H9 (cell line): Measurements from ENCODE around the gene CCDC149. TPM values are rescaled to one million over a fixed set of nuclear protein-coding genes. Genes with fewer than 3 reads are reported as not detected.

Experiments
- DNase-seq: peaks from one replicate; pipeline ENCODE4 v3.0.0-alpha.2; 2017
- H2AFZ ChIP-seq: one replicate; pipeline ENCODE4 v1.6.1; 2013; ENCODE audit warnings: mild to moderate bottlenecking, low read length, control low read depth, moderate library complexity
- H2AK5ac ChIP-seq: 2 replicates; pipeline ENCODE4 v1.6.1; 2013; ENCODE audit warnings: low read length, control low read depth, mixed read lengths; ENCODE audit not compliant: insufficient read length
- H2BK120ac ChIP-seq: one replicate; pipeline ENCODE4 v1.6.1; 2013; ENCODE audit warnings: low read depth, mild to moderate bottlenecking, low read length, control low read depth, inconsistent platforms; ENCODE audit not compliant: poor library complexity, severe bottlenecking
- H2BK12ac ChIP-seq: 2 replicates; pipeline ENCODE4 v1.6.1; 2013; ENCODE audit warnings: low read length, control low read depth, mixed read lengths, low read depth; ENCODE audit not compliant: insufficient read length
- H2BK15ac ChIP-seq: 2 replicates; pipeline ENCODE4 v1.6.1; 2013; ENCODE audit warnings: low read depth, low read length, control low read depth
- H2BK20ac ChIP-seq: one replicate; pipeline ENCODE4 v1.6.1; 2013; ENCODE audit warnings: low read depth, mild to moderate bottlenecking, low read length, control low read depth, inconsistent platforms; ENCODE audit not compliant: poor library complexity, severe bottlenecking
- H2BK5ac ChIP-seq: 2 replicates; pipeline ENCODE4 v1.6.1; 2013; ENCODE audit warnings: low read length, control low read depth, mixed read lengths; ENCODE audit not compliant: insufficient read length
- H3K14ac ChIP-seq: 2 replicates; pipeline ENCODE4 v1.6.1; 2013; ENCODE audit warnings: low read length, control low read depth; ENCODE audit not compliant: insufficient read depth
- H3K18ac ChIP-seq: 2 replicates; pipeline ENCODE4 v1.6.1; 2013; ENCODE audit warnings: low read depth, mild to moderate bottlenecking, mixed read lengths, low read length, control low read depth; ENCODE audit not compliant: insufficient read length
- H3K23ac ChIP-seq: 2 replicates; pipeline ENCODE4 v1.6.1; 2013; ENCODE audit warnings: low read length, control low read depth, mixed read lengths, low read depth; ENCODE audit not compliant: insufficient read length
- H3K23me2 ChIP-seq: 2 replicates; pipeline ENCODE4 v1.6.1; 2013; ENCODE audit warnings: low read depth, mild to moderate bottlenecking, mixed read lengths, low read length, control low read depth; ENCODE audit not compliant: insufficient read length, poor library complexity, severe bottlenecking
- H3K27ac ChIP-seq: 2 replicates; pipeline ENCODE4 v1.5.1; 2013; ENCODE audit warnings: low read length, control low read depth, mixed read lengths, low read depth; ENCODE audit not compliant: insufficient read length
- H3K27me3 ChIP-seq: 2 replicates; pipeline ENCODE4 v1.6.1; 2013; ENCODE audit warnings: low read length, control low read depth, inconsistent platforms; ENCODE audit not compliant: insufficient read depth
- H3K4ac ChIP-seq: 2 replicates; pipeline ENCODE4 v1.6.1; 2013; ENCODE audit warnings: low read depth, mild to moderate bottlenecking, control low read depth, inconsistent platforms, low read length, moderate library complexity
- H3K4me1 ChIP-seq: 2 replicates; pipeline ENCODE4 v1.6.1; 2013; ENCODE audit warnings: low read length, control low read depth, inconsistent platforms; ENCODE audit not compliant: insufficient read depth
- H3K4me2 ChIP-seq: 2 replicates; pipeline ENCODE4 v1.6.1; 2013; ENCODE audit warnings: low read length, control low read depth, mixed read lengths; ENCODE audit not compliant: insufficient read length, insufficient read depth
- H3K56ac ChIP-seq: 2 replicates; pipeline ENCODE4 v1.6.1; 2013; ENCODE audit warnings: low read depth, mild to moderate bottlenecking, mixed read lengths, low read length, control low read depth; ENCODE audit not compliant: insufficient read length
- H3K79me1 ChIP-seq: 2 replicates; pipeline ENCODE4 v1.6.1; 2013; ENCODE audit warnings: low read depth, mild to moderate bottlenecking, moderate library complexity, low read length, control low read depth, inconsistent platforms; ENCODE audit not compliant: insufficient read depth, poor library complexity, severe bottlenecking
- H3K79me2 ChIP-seq: 2 replicates; pipeline ENCODE4 v1.6.1; 2013; ENCODE audit warnings: low read length, control low read depth, inconsistent platforms; ENCODE audit not compliant: insufficient read depth
- H3K9ac ChIP-seq: 2 replicates; pipeline ENCODE4 v1.6.1; 2013; ENCODE audit warnings: low read length, control low read depth, mixed read lengths; ENCODE audit not compliant: insufficient read length; ENCODE audit errors: extremely low read depth
- H3K9me3 ChIP-seq: one replicate; pipeline ENCODE4 v1.6.1; 2013; ENCODE audit warnings: low read depth, low read length, inconsistent platforms; ENCODE audit not compliant: control insufficient read depth
- H3T11ph ChIP-seq: one replicate; pipeline ENCODE4 v1.6.1; 2013; ENCODE audit warnings: mild to moderate bottlenecking, low read length, control low read depth, inconsistent platforms
- H4K20me1 ChIP-seq: one replicate; pipeline ENCODE4 v1.6.1; 2013; ENCODE audit not compliant: control insufficient read depth, insufficient read length, insufficient read depth
- H4K5ac ChIP-seq: 2 replicates; pipeline ENCODE4 v1.6.1; 2013; ENCODE audit warnings: low read depth, mild to moderate bottlenecking, mixed read lengths, low read length, control low read depth; ENCODE audit not compliant: insufficient read length
- H4K8ac ChIP-seq: replicated peaks from 2 replicates; pipeline ENCODE4 v1.6.1; 2013; ENCODE audit warnings: low read length, control low read depth, mixed read lengths, low read depth; ENCODE audit not compliant: insufficient read length
- H4K91ac ChIP-seq: 2 replicates; pipeline ENCODE4 v1.6.1; 2013; ENCODE audit warnings: low read depth, mild to moderate bottlenecking, moderate library complexity, mixed read lengths, low read length, control low read depth; ENCODE audit not compliant: insufficient read length
- H3K27ac Mint-ChIP-seq, 3 experiments: 2 replicates in 2 of 3; 3 replicates in 1 of 3; pipeline ENCODE4 v1.8.0; 2020 to 2021; ENCODE audit warnings: mixed read lengths in 3 of 3, mild to moderate bottlenecking in 1 of 3, moderate library complexity in 1 of 3
- H3K27me3 Mint-ChIP-seq: 2 replicates; pipeline ENCODE4 v1.8.0; 2021; ENCODE audit warnings: low read depth, mild to moderate bottlenecking, moderate library complexity, mixed read lengths
- H3K36me3 Mint-ChIP-seq, 3 experiments: 2 replicates in 2 of 3; 3 replicates in 1 of 3; pipeline ENCODE4 v1.8.0; 2020 to 2021; ENCODE audit warnings: low read depth in 3 of 3, mixed read lengths in 3 of 3; ENCODE audit not compliant: insufficient read depth in 1 of 3
- H3K4me1 Mint-ChIP-seq, 2 experiments: 2 replicates each; pipeline ENCODE4 v1.8.0; 2020; ENCODE audit warnings: mixed read lengths in 2 of 2
- H3K4me3 Mint-ChIP-seq, 2 experiments: 2 replicates in 1 of 2; 3 replicates in 1 of 2; pipeline ENCODE4 v1.8.0; 2020 to 2021; ENCODE audit warnings: mild to moderate bottlenecking in 2 of 2, mixed read lengths in 2 of 2, moderate library complexity in 1 of 2
- H3K9me3 Mint-ChIP-seq, 2 experiments: 2 replicates in 1 of 2; 3 replicates in 1 of 2; pipeline ENCODE4 v1.8.0; 2020; ENCODE audit warnings: mild to moderate bottlenecking in 2 of 2, mixed read lengths in 2 of 2, moderate library complexity in 1 of 2
- CTCF ChIP-seq: fragments of 200-600 bp; sonication (generic); conservative IDR thresholded peaks from 3 replicates; pipeline ENCODE4 v1.8.0; 2021; ENCODE audit warnings: antibody characterized with exemption, mild to moderate bottlenecking
- total RNA-seq: library from RNA; stranded (reverse); gene quantifications from 2 replicates; pipeline ENCODE4 v1.2.1, GENCODE V29; 2021

Gene CCDC149
- total RNA-seq, 1 experiment from 2014 or later, result 4.5 TPM

- Histone ChIP-seq H4K8ac (no peak overlapping the region), H3K14ac (no peak overlapping the region), H4K5ac (no peak overlapping the region), H2BK5ac (no peak overlapping the region), H3K79me1 (no peaks in the 10 kb centered on the region), H2BK15ac (no peak overlapping the region), H2BK12ac (no peak overlapping the region), H2AFZ (no peak overlapping the region), H3K9me3 (peaks cover 14% of the 10 kb centered on the region), H3K79me2 (no peaks in the 10 kb centered on the region), H3K4me2 (no peak overlapping the region), H2AK5ac (no peak overlapping the region), H2BK120ac (no peak overlapping the region), H2BK20ac (no peak overlapping the region), H3K18ac (no peak overlapping the region), H3K9ac (no peak overlapping the region), H4K91ac (no peak overlapping the region), H3K56ac (no peak overlapping the region), H3K4ac (no peak overlapping the region), H3T11ph (no peak overlapping the region), H3K23ac (no peak overlapping the region), H3K23me2 (no peaks in the 10 kb centered on the region), H3K27ac (no peak overlapping the region), H3K27me3 (no peaks in the 10 kb centered on the region), H4K20me1 (no peaks in the 10 kb centered on the region), H3K4me1 (no peaks in the 10 kb centered on the region)
- Mint-ChIP-seq H3K36me3 (peaks cover 15 to 50% (median 26%) of the 10 kb centered on the region in 3 experiments), H3K4me3 (no peak overlapping the region), H3K27me3 (peaks cover 10% of the 10 kb centered on the region), H3K9me3 (peaks cover 43 to 46% of the 10 kb centered on the region in 2 experiments), H3K27ac (no peak overlapping the region), H3K4me1 (no peaks in the 10 kb centered on the region)
- TF ChIP-seq CTCF, result no peak
- DNase-seq, result no peak
Observed at GRCh38 chr4:24934311-24934710, 21.5 kb upstream of the CCDC149 start.
